ENCODE data around the gene GSTT2. TPM values are rescaled to one million over a fixed set of nuclear protein-coding genes. Genes with fewer than 3 reads are reported as not detected.

Gene GSTT2
- total and polyA plus RNA-seq, 12 donors, result 0.40 to 2.5 (median 0.44) TPM; not detected in 9

GRCh38 chr22:24007253-24008021 lies 27.5 kb downstream of the GSTT2 start:
- no peak for TF ChIP-seq CTCF (IDR thresholded peaks at IDR 0.05)
- no peak overlapping the region for H3K27ac ChIP-seq
- H3K4me1 ChIP-seq, result peaks cover 0 to 26% (median 21%) of the 10 kb centered on the region in 9 donors
- no peaks in the 10 kb centered on the region for H3K9me3 ChIP-seq
- H3K4me3 ChIP-seq, result no peak overlapping the region
- DNase-seq (no peak), ATAC-seq (no peak)
- intact Hi-C loops (cut with DNase I), result loop anchor here in 6 of 10 donors (5.0 to 10.0 kb wide), 3 partner anchors 70 to 167 kb away; no protein-coding TSS in a partner anchor
- WGBS, 2 donors, result 81 to 94% methylated on average over 8 of the region's 8 CpGs
- H3K27me3 ChIP-seq, result no peaks in the 10 kb centered on the region
- no peaks in the 10 kb centered on the region for H3K36me3 ChIP-seq

GRCh38 chr22:24008022-24008283 lies 28.0 kb downstream of the GSTT2 start:
- DNase-seq, result no peak
- TF ChIP-seq CTCF (IDR thresholded peaks at IDR 0.05), result no peak
- no peaks in the 10 kb centered on the region for H3K9me3 ChIP-seq
- H3K27me3 ChIP-seq, result no peaks in the 10 kb centered on the region
- H3K36me3 ChIP-seq, result no peaks in the 10 kb centered on the region
- H3K4me3 ChIP-seq, result no peak overlapping the region
- H3K27ac ChIP-seq, result no peak overlapping the region
- 83 to 100% methylated on average over 1 of the region's 1 CpG for WGBS, 2 donors
- intact Hi-C loops (cut with DNase I), result loop anchor here in 6 of 10 donors (5.0 to 10.0 kb wide), 3 partner anchors 71 to 167 kb away; no protein-coding TSS in a partner anchor
- no peak for ATAC-seq
- peaks cover 0 to 31% (median 24%) of the 10 kb centered on the region in 9 donors for H3K4me1 ChIP-seq

GRCh38 chr22:24008381-24009226 lies 28.7 kb downstream of the GSTT2 start:
- Histone ChIP-seq H3K27me3 (no peaks in the 10 kb centered on the region), H3K9me3 (no peaks in the 10 kb centered on the region), H3K27ac (no peak overlapping the region), H3K36me3 (no peaks in the 10 kb centered on the region), H3K4me3 (no peak overlapping the region), H3K4me1 (peaks cover 0 to 35% (median 24%) of the 10 kb centered on the region in 9 donors)
- intact Hi-C loops (cut with DNase I), result loop anchor here in 6 of 10 donors (5.0 to 10.0 kb wide), 3 partner anchors 71 to 166 kb away; no protein-coding TSS in a partner anchor
- 84 to 87% methylated on average over 6 of the region's 6 CpGs for WGBS, 2 donors
- TF ChIP-seq CTCF (IDR thresholded peaks at IDR 0.05), result no peak
- ATAC-seq (no peak), DNase-seq (no peak)

- no peaks in the 10 kb centered on the region for H3K9me3 ChIP-seq
- TF ChIP-seq CTCF (IDR thresholded peaks at IDR 0.05), result no peak
- DNase-seq (no peak), ATAC-seq (no peak)
- no peak overlapping the region for H3K27ac ChIP-seq
- H3K36me3 ChIP-seq, result peaks cover 0 to 5% (median 0%) of the 10 kb centered on the region in 9 donors
- no peaks in the 10 kb centered on the region for H3K27me3 ChIP-seq
- intact Hi-C loops (cut with DNase I), result loop anchor here in 7 of 10 donors (5.0 to 10.0 kb wide), 4 partner anchors 72 to 168 kb away; no protein-coding TSS in a partner anchor
- WGBS, 2 donors, result 88 to 91% methylated on average over 7 of the region's 7 CpGs
- peaks cover 0 to 34% (median 24%) of the 10 kb centered on the region in 9 donors for H3K4me1 ChIP-seq
- H3K4me3 ChIP-seq, result no peak overlapping the region
Measured at GRCh38 chr22:24009227-24010017, 29.5 kb downstream of the GSTT2 start.
